ENCODE data around the gene ERCC6L2.

Gene ERCC6L2, protein sequence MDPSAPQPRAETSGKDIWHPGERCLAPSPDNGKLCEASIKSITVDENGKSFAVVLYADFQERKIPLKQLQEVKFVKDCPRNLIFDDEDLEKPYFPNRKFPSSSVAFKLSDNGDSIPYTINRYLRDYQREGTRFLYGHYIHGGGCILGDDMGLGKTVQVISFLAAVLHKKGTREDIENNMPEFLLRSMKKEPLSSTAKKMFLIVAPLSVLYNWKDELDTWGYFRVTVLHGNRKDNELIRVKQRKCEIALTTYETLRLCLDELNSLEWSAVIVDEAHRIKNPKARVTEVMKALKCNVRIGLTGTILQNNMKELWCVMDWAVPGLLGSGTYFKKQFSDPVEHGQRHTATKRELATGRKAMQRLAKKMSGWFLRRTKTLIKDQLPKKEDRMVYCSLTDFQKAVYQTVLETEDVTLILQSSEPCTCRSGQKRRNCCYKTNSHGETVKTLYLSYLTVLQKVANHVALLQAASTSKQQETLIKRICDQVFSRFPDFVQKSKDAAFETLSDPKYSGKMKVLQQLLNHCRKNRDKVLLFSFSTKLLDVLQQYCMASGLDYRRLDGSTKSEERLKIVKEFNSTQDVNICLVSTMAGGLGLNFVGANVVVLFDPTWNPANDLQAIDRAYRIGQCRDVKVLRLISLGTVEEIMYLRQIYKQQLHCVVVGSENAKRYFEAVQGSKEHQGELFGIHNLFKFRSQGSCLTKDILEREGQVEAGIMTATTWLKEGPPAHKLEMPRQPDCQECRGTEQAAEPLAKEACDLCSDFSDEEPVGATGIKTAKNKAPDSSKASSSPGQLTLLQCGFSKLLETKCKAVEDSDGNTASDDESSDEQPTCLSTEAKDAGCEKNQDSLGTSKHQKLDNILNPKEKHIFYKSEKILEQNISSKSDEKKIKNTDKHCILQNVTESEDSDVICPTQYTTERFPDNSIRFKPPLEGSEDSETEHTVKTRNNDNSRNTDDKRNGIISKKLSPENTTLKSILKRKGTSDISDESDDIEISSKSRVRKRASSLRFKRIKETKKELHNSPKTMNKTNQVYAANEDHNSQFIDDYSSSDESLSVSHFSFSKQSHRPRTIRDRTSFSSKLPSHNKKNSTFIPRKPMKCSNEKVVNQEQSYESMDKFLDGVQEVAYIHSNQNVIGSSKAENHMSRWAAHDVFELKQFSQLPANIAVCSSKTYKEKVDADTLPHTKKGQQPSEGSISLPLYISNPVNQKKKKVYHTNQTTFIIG (N-terminal part only)
- total RNA-seq, result 60.3 to 136 reads per million in 2 donors

- DNase-seq, result peak; percentile 85
Observed at GRCh38 chr9:95875305-95876137, at the start of gene ERCC6L2. TSS of gene ERCC6L2 (plus strand) at chr9:95875691. CDS start at chr9:95876039, 348 bp downstream.

DNA sequence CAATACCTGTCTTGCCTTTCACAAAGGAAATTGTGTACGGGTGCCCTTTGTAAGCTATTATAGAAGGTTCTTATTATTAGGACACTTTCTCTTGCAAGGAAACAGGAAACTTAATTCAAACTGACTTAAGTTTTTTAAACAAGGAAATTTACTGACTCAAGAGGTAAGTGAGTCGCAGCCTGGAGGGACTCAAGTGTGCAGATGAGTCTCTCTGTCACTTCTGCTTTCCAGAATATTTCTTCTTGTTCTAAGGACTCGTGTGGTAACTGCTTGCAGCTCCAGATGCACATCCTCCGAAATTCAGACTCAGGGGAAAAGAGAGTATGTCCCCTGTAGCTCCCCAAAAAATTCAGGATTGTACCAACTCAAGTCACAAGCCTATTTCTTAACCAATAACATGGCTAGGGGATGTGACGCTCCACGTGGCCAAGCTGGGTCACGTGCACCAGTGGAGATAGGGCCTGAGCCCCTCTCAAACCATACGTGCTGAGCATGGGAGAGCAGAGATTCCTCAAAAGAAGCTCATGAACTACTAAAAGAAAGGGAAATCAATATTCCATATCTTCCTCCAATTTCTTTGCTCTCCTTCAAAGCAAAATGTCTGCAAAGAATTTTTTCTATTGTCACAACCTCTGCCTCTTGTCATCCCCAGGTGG is 49.2 kb upstream of the ERCC6L2 start:
- DNase-seq, result no peak

DNA sequence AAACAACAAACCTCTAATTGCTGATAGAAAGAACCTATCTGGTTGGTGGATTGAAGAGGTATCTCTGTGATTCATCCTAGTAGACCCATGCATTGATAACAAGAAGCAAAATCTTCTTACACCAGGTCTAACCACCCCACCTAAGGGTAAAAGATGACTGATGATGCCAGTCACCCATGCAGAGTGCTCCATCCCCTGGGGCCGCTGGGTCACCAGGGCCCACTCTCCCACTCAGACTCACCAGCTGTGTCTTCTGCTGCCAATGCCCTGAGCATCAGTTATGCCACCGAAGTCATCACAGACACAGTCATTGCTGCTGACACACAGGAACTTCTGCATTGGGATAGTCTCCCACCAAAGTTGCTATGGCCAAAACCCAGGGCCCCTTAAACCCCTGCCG is 44.7 kb upstream of the ERCC6L2 start:
- DNase-seq, result no peak

DNA sequence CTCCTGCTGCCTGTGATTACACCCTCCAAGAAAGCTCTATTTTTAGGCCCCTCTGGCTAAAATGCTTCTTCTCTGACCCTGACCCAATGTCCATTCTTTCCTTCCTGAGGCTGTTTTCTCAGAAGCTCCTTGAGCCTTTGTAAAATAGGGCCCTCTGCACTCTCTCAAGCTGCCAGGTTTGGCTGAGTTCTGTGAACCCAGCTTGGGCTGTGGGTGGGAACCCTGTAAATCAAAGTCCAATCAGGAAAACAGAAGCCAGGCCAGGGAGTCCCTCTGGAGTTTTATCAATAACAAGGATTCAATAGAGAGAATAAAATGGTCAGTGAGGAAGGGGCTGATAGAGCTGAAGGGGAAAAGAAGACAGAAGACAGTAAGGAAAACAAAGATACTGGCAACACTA is 43.7 kb upstream of the ERCC6L2 start:
- DNase-seq, result no peak

DNA sequence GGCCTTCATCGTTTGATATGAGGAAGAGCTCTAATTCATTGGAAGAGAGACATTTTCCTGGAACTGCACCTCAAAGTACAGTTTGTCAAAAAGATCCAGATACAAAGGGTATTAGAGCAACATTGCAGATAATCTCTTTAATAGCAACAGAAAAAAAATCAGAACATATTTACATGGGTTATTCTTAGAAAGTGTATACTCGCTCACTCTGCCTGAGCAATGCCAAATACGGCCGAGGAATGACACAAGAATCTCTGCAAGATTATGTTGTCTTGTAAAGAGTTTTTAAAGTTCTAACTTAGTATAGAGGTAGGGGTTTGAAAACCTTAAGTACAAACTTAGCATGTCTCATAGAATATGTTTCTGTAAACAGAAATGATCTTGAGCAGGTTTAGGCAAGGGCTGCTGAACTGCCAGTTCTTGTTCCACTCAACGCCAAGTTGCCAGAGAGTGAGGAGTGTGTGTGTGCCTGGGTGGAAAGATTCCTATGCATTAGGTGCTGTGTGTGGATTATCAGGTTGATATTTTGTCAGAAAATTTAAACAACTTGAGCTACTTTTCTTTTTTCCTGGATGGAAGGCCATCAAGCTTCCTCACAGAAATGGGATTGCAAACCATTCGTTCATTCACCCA is 41.8 kb upstream of the ERCC6L2 start:
- DNase-seq, result no peak

GRCh38 chr9:95834281-95834907 is 41.1 kb upstream of the ERCC6L2 start:
- DNase-seq, result no peak

DNA sequence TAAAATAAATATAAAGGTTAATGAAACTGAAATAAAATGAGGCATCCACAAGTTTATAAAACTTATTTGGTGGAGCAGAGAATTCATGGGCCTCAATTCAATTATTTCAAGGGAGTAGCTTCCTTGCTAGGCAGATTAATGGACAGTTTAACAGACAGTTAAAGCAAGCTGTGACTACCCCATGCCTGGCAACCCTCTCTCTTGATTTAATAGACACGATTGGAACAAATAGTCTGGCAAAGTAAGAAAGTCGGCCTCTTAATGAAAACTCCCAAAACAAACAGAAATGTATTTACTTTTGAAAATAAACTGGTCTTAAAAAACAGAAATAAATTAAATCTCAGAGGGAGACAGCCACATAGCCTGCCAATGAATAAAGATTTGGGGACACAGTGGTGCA is 40.1 kb upstream of the ERCC6L2 start:
- no peak for DNase-seq

DNA sequence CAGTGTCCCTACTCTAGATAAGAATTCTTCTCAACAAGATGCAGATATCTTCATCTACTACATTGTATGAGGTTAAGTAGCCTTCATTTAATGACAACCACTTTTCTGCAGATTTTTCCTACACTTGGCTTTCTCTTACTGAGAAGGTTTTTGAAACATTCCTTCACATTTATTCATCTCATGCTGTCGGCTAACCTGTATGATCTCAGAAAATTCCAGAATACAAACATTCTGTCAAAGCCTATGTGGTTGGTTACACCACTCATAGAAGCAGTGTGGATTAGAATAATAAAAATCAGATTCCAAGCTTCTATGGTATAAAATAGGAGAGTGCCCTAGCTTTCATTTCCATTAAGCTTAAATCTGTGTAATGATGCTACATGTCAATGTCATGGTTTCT is 39.4 kb upstream of the ERCC6L2 start:
- no peak for DNase-seq

GRCh38 chr9:95839012-95839411 is 36.5 kb upstream of the ERCC6L2 start:
- no peak for DNase-seq

DNA sequence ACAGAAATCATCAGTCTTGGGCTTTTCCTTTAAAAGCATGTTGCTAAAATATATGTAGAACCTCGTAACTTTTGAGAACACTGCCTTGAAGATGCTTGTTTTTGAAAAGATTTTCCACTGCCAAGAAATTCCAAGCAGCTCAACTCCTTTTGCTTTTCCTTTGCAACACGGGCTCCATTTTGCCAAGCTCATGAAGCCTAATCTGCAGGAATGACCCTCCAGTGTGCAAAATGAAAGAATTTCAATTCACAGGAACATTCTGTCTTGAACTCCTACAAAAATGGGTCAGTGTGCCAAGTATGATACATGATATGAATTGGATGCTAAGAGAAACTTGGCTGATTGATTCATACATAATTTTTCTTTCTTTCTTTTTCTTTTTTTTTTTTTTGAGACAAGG is 35.4 kb upstream of the ERCC6L2 start:
- no peak for DNase-seq

DNA sequence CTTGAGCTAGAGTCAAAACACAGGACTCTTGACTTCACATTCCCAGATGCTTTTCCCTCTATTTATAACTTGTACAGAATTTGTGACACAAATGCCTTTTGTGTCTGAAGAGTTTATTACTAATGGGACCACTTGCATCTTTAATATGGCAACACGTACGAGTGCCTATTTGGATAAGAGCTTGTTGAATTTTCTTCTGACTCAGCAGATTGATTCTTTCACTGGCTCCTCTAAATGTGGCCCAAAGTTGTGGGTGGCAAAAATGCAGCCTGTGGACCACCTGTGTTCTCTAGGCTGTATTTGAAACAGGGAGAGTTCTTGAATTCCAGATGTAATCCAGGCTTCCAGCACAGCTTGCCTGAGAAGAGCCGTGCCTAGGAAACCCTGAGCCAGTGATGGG is 34.1 kb upstream of the ERCC6L2 start:
- DNase-seq, result no peak

- no peak for DNase-seq
Observed at GRCh38 chr9:95845751-95846150, 29.7 kb upstream of the ERCC6L2 start.

DNA sequence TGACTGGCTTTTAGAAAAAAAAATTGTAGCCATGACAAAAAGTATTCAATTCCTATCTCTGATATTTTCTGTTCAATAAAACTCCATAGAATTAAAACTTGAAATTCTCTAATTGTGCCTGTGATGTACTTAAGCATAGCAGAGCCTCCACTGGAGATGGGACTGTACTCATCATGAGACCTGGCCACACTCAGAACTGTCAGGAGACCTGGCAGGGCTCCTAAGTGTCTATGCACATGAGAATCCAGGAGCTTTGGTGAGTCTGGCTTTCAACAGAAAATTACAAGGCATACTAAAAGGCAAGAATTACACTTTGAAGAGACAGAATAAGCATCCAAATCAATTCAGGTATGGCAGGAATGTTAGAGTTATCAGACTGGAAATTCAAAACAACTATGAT is 26.7 kb upstream of the ERCC6L2 start:
- no peak for DNase-seq

GRCh38 chr9:95852059-95853032 is 23.1 kb upstream of the ERCC6L2 start:
- DNase-seq, result no peak

- DNase-seq, result no peak
Observed at GRCh38 chr9:95854386-95855020, 21.0 kb upstream of the ERCC6L2 start.

DNA sequence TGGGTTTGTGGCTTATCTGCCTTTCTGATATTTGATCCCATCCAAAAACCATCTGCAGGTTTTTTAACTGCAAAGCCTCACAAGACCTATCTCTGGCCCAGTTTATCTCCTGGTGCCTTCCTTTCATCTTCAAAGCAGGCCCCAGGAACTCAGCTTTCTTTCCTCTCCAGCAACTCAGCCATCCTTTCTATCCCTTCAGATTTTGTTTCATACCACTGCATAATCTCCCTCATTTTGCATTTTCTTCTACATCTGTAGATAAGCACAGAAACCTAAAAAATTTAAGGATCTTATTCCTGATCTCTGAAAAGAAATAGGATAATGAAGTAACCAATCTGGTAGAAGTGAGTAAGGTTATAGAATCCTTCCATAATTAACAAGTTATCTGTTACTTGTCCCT is 19.5 kb upstream of the ERCC6L2 start:
- no peak for DNase-seq

- DNase-seq, result no peak
Observed at GRCh38 chr9:95857124-95857523, 18.4 kb upstream of the ERCC6L2 start.

- no peak for DNase-seq
Observed at GRCh38 chr9:95857896-95858295, 17.6 kb upstream of the ERCC6L2 start.

DNA sequence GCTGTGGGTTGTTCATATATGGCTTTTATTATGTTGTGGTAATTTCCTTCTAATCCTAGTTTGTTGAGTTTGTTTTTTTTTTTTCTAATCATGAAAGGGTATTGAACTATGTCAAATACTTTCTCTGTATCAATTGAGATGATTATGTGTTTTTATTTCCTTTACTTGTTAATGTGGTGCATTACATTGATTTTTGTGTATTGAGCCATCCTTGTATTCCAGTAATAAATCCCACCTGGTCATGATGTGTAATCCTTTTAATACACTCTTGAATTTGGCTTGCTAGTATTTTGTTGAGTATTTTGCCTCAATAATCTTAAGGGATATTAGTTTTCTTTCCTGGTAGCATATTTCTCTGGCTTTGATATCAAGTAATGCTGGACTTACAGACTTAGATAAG is 13.1 kb upstream of the ERCC6L2 start:
- no peak for DNase-seq

Measured in T-helper 9 cell (primary cell).